WTC11 (cell line): ENCODE data around the gene C11orf58. TPM values are rescaled to one million over a fixed set of nuclear protein-coding genes. Genes with fewer than 3 reads are reported as not detected.

Source experiments
- ATAC-seq: fragments of 200-7000 bp; cut with Tn5 transposase; 2 replicates; pipeline ENCODE4 v1.10.0; 2021; ENCODE audit warnings: mild to moderate bottlenecking, moderate library complexity
- CTCF ChIA-PET: fragments of 300-600 bp; sonication (Branson Sonifier 250); formaldehyde crosslinking; loops from one replicate; lab custom pipeline; 2021; ENCODE audit warnings: antibody characterized with exemption; lab: Charles Lee
- POLR2A ChIA-PET: fragments of 350-600 bp; sonication (Branson Sonifier 250); formaldehyde crosslinking; loops from one replicate; lab custom pipeline; 2021; ENCODE audit warnings: antibody characterized with exemption; lab: Charles Lee
- DNase-seq: peaks from one replicate; pipeline ENCODE4 v3.0.0; 2021; ENCODE audit warnings: low spot score
- H3K27ac Mint-ChIP-seq: 2 replicates; pipeline ENCODE4 v1.8.0; 2021; ENCODE audit warnings: mixed read lengths
- H3K27me3 Mint-ChIP-seq: 2 replicates; pipeline ENCODE4 v1.8.0; 2021; ENCODE audit warnings: low read depth, mild to moderate bottlenecking, moderate library complexity, mixed read lengths
- H3K36me3 Mint-ChIP-seq: 2 replicates; pipeline ENCODE4 v1.8.0; 2021; ENCODE audit warnings: mixed read lengths
- H3K4me1 Mint-ChIP-seq: 2 replicates; pipeline ENCODE4 v1.8.0; 2022; ENCODE audit warnings: mixed read lengths
- H3K4me3 Mint-ChIP-seq: 2 replicates; pipeline ENCODE4 v1.8.0; 2021; ENCODE audit warnings: mild to moderate bottlenecking, moderate library complexity, mixed read lengths
- H3K9me3 Mint-ChIP-seq: 2 replicates; pipeline ENCODE4 v1.8.0; 2021; ENCODE audit warnings: mixed read lengths
- CREB1 ChIP-seq: sonication (generic); formaldehyde crosslinking; IDR thresholded peaks from 2 replicates; pipeline ENCODE4 v1.8.0; 2023; ENCODE audit warnings: mild to moderate bottlenecking, missing genetic modification reagents
- CREM ChIP-seq: sonication (generic); formaldehyde crosslinking; IDR thresholded peaks from 2 replicates; pipeline ENCODE4 v1.8.1; 2022; ENCODE audit warnings: mild to moderate bottlenecking, missing genetic modification reagents, moderate library complexity
- CTCF ChIP-seq: fragments of 200-600 bp; IDR thresholded peaks from 2 replicates; pipeline ENCODE4 v1.8.0; 2022; ENCODE audit warnings: antibody characterized with exemption
- FOXK1 ChIP-seq: sonication (generic); formaldehyde crosslinking; IDR thresholded peaks from 2 replicates; pipeline ENCODE4 v1.8.0; 2022; ENCODE audit warnings: mild to moderate bottlenecking, moderate library complexity, missing genetic modification reagents
- FOXP1 ChIP-seq: sonication (generic); formaldehyde crosslinking; IDR thresholded peaks from 2 replicates; pipeline ENCODE4 v1.8.0; 2022; ENCODE audit warnings: missing genetic modification reagents, mild to moderate bottlenecking, moderate library complexity, borderline replicate concordance
- JAZF1 ChIP-seq: fragments of 250-450 bp; sonication (Bioruptor Pico); IDR thresholded peaks from 2 replicates; pipeline ENCODE4 v1.9.0; 2021; ENCODE audit warnings: moderate library complexity, mild to moderate bottlenecking, inconsistent platforms
- MLX ChIP-seq: sonication (generic); formaldehyde crosslinking; IDR thresholded peaks from 2 replicates; pipeline ENCODE4 v1.8.1; 2023; ENCODE audit warnings: mild to moderate bottlenecking, missing genetic modification reagents, moderate library complexity
- NFATC4 ChIP-seq: fragments of 250-450 bp; sonication (Bioruptor Pico); IDR thresholded peaks from 2 replicates; pipeline ENCODE4 v1.9.0; 2021; ENCODE audit warnings: mild to moderate bottlenecking
- NFYB ChIP-seq: sonication (generic); formaldehyde crosslinking; conservative IDR thresholded peaks from 2 replicates; pipeline ENCODE4 v1.8.0; 2022; ENCODE audit warnings: low read depth, missing genetic modification reagents
- NR2C2 ChIP-seq: sonication (generic); formaldehyde crosslinking; IDR thresholded peaks from 2 replicates; pipeline ENCODE4 v1.8.0; 2022; ENCODE audit warnings: mild to moderate bottlenecking, missing genetic modification reagents
- PREB ChIP-seq: sonication (generic); formaldehyde crosslinking; IDR thresholded peaks from 2 replicates; pipeline ENCODE4 v1.8.1; 2022; ENCODE audit warnings: mild to moderate bottlenecking, missing genetic modification reagents, moderate library complexity, borderline replicate concordance
- RORB ChIP-seq: fragments of 250-450 bp; sonication (Bioruptor Pico); IDR thresholded peaks from 2 replicates; pipeline ENCODE4 v1.9.0; 2021; ENCODE audit warnings: mild to moderate bottlenecking
- SMAD3 ChIP-seq: sonication (generic); formaldehyde crosslinking; IDR thresholded peaks from 2 replicates; pipeline ENCODE4 v1.8.0; 2022; ENCODE audit warnings: missing genetic modification reagents, mild to moderate bottlenecking, borderline replicate concordance
- SOX15 ChIP-seq: fragments of 250-450 bp; sonication (Bioruptor Pico); IDR thresholded peaks from 2 replicates; pipeline ENCODE4 v1.9.0; 2021; ENCODE audit warnings: mild to moderate bottlenecking
- TEAD1 ChIP-seq: sonication (generic); formaldehyde crosslinking; IDR thresholded peaks from 2 replicates; pipeline ENCODE4 v1.8.0; 2022; ENCODE audit warnings: mild to moderate bottlenecking, missing genetic modification reagents
- ZNF263 ChIP-seq: sonication (generic); formaldehyde crosslinking; IDR thresholded peaks from 2 replicates; pipeline ENCODE4 v1.8.1; 2022; ENCODE audit warnings: low read depth, mild to moderate bottlenecking, moderate library complexity, missing genetic modification reagents
- ZNF416 ChIP-seq: fragments of 250-450 bp; sonication (Bioruptor Pico); IDR thresholded peaks from 2 replicates; pipeline ENCODE4 v1.9.0; 2021; ENCODE audit warnings: mild to moderate bottlenecking, inconsistent platforms
- ZNF512 ChIP-seq: sonication (generic); formaldehyde crosslinking; IDR thresholded peaks from 2 replicates; pipeline ENCODE4 v1.8.1; 2022; ENCODE audit warnings: missing genetic modification reagents, borderline replicate concordance
- total RNA-seq: library from RNA; stranded (reverse); gene quantifications from 3 replicates; pipeline ENCODE4 v1.2.3, GENCODE V29; 2021
- TF ChIP-seq, protein P1 (sequence below): fragments of 250-450 bp; sonication (Bioruptor Pico); conservative IDR thresholded peaks from 2 replicates; pipeline ENCODE4 v1.9.0; 2021; ENCODE audit warnings: mild to moderate bottlenecking
- TF ChIP-seq, protein P2 (sequence below): sonication (generic); formaldehyde crosslinking; IDR thresholded peaks from 2 replicates; pipeline ENCODE4 v1.8.1; 2022; ENCODE audit warnings: mild to moderate bottlenecking, moderate library complexity, missing genetic modification reagents
- TF ChIP-seq, protein P3 (sequence below): sonication (generic); formaldehyde crosslinking; IDR thresholded peaks from 2 replicates; pipeline ENCODE4 v1.8.1; 2023; ENCODE audit warnings: mild to moderate bottlenecking, missing genetic modification reagents
- TF ChIP-seq, protein P4 (sequence below): sonication (generic); formaldehyde crosslinking; conservative IDR thresholded peaks from 2 replicates; pipeline ENCODE4 v1.8.1; 2023; ENCODE audit warnings: mild to moderate bottlenecking, low read depth, missing genetic modification reagents, moderate library complexity

C11orf58 gene
- total RNA-seq, 1 experiment from 2014 or later, result 141 TPM

- TF ChIP-seq, protein P1, sequence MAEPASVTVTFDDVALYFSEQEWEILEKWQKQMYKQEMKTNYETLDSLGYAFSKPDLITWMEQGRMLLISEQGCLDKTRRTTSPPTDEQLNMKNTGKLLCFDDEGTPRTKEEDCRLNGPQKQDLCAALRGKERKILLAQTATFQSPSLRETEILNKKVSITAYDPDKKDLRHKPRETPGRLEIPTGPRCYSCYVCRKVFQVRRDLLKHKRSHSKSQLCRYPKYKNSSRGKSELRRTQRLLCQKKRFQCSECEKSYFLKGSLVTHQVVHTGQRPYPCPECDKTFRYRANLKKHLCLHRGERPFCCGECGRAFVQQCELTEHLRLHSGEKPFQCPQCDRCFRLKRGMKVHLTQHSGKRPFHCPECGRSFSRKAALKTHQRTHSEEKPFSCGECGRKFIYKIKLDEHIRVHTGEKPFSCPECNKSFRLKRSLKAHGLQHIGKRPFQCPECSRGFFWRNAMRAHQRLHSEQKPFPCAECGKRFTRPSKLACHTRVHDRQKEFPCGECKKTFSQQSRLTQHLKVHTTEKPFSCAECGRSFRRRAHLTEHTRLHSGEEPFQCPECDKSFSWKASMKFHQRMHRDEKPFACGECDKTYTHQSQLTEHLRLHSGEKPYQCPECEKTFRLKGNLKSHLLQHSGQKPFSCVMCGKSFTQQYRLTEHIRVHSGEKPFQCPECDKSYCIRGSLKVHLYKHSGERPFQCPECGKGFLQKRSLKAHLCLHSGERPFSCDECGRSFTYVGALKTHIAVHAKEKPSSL (CRISPR knock-in tag), result no peak
- no peak for TF ChIP-seq FOXK1 (CRISPR knock-in tag)
- TF ChIP-seq PREB (CRISPR knock-in tag), result no peak
- TF ChIP-seq, protein P2, sequence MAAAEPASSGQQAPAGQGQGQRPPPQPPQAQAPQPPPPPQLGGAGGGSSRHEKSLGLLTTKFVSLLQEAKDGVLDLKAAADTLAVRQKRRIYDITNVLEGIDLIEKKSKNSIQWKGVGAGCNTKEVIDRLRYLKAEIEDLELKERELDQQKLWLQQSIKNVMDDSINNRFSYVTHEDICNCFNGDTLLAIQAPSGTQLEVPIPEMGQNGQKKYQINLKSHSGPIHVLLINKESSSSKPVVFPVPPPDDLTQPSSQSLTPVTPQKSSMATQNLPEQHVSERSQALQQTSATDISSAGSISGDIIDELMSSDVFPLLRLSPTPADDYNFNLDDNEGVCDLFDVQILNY, result no peak
- TF ChIP-seq NR2C2 (CRISPR knock-in tag), result no peak
- no peak for TF ChIP-seq CREM (CRISPR knock-in tag)
- no peak for TF ChIP-seq NFYB
- no peak for TF ChIP-seq CREB1
Measured at GRCh38 chr11:16791191-16791961, 52.9 kb downstream of the C11orf58 start (continued).

- ChIA-PET CTCF (no interaction called here), POLR2A (no interaction called here)
- H3K4me3 Mint-ChIP-seq, result no peak overlapping the region
- no peaks in the 10 kb centered on the region for H3K27me3 Mint-ChIP-seq
- ATAC-seq (no peak), DNase-seq (no peak)
- H3K36me3 Mint-ChIP-seq, result peaks cover 6% of the 10 kb centered on the region
- no peaks in the 10 kb centered on the region for H3K4me1 Mint-ChIP-seq
- H3K27ac Mint-ChIP-seq, result no peak overlapping the region
- H3K9me3 Mint-ChIP-seq, result no peaks in the 10 kb centered on the region
- no peak for TF ChIP-seq SMAD3
- no peak for TF ChIP-seq MLX (CRISPR knock-in tag)
- no peak for TF ChIP-seq TEAD1 (CRISPR knock-in tag)
- TF ChIP-seq RORB, result no peak
- no peak for TF ChIP-seq FOXP1 (CRISPR knock-in tag)
- no peak for TF ChIP-seq NFATC4
- TF ChIP-seq ZNF263 (CRISPR knock-in tag), result no peak
- no peak for TF ChIP-seq SOX15 (CRISPR knock-in tag)
- no peak for TF ChIP-seq CREB1
- TF ChIP-seq, protein P3, sequence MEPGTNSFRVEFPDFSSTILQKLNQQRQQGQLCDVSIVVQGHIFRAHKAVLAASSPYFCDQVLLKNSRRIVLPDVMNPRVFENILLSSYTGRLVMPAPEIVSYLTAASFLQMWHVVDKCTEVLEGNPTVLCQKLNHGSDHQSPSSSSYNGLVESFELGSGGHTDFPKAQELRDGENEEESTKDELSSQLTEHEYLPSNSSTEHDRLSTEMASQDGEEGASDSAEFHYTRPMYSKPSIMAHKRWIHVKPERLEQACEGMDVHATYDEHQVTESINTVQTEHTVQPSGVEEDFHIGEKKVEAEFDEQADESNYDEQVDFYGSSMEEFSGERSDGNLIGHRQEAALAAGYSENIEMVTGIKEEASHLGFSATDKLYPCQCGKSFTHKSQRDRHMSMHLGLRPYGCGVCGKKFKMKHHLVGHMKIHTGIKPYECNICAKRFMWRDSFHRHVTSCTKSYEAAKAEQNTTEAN (CRISPR knock-in tag), result no peak
- TF ChIP-seq ZNF416, result no peak
- no peak for TF ChIP-seq CTCF
- TF ChIP-seq, protein P4, sequence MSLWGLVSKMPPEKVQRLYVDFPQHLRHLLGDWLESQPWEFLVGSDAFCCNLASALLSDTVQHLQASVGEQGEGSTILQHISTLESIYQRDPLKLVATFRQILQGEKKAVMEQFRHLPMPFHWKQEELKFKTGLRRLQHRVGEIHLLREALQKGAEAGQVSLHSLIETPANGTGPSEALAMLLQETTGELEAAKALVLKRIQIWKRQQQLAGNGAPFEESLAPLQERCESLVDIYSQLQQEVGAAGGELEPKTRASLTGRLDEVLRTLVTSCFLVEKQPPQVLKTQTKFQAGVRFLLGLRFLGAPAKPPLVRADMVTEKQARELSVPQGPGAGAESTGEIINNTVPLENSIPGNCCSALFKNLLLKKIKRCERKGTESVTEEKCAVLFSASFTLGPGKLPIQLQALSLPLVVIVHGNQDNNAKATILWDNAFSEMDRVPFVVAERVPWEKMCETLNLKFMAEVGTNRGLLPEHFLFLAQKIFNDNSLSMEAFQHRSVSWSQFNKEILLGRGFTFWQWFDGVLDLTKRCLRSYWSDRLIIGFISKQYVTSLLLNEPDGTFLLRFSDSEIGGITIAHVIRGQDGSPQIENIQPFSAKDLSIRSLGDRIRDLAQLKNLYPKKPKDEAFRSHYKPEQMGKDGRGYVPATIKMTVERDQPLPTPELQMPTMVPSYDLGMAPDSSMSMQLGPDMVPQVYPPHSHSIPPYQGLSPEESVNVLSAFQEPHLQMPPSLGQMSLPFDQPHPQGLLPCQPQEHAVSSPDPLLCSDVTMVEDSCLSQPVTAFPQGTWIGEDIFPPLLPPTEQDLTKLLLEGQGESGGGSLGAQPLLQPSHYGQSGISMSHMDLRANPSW (CRISPR knock-in tag), result no peak
- TF ChIP-seq ZNF512 (CRISPR knock-in tag), result no peak
- TF ChIP-seq JAZF1 (CRISPR knock-in tag), result no peak
Measured at GRCh38 chr11:16792426-16792825, 54.0 kb downstream of the C11orf58 start.
